Kidney (tissue), 14 donors: ENCODE measurements around the gene CHMP4B. TPM values are rescaled to one million over a fixed set of nuclear protein-coding genes. Genes with fewer than 3 reads are reported as not detected.

Source experiments
- DNase-seq, 5 donors: peaks; one replicate each; pipeline ENCODE4 v3.0.0-alpha.2; 2013 to 2020
- FAIRE-seq: peaks from 2 replicates; lab custom pipeline; 2012; peaks lifted over from hg19 to GRCh38; lab: Jason Lieb, UNC
- H3K27ac ChIP-seq, 2 donors: one replicate each; pipeline ENCODE4 v1.7.0; 2013; ENCODE audit warnings: low read depth in 2 of 2, low read length in 2 of 2, inconsistent platforms in 1 of 2
- H3K27me3 ChIP-seq: one replicate; pipeline ENCODE4 v1.7.1; 2013; ENCODE audit warnings: low read length, inconsistent platforms; ENCODE audit not compliant: control insufficient read depth, insufficient read depth
- H3K36me3 ChIP-seq, 3 donors: one replicate each; pipeline versions ENCODE4 v1.7.0 to v1.7.1; 2013; ENCODE audit warnings: low read length in 3 of 3, control low read depth in 1 of 3, inconsistent platforms in 1 of 3; ENCODE audit not compliant: insufficient read depth in 3 of 3, control insufficient read depth in 2 of 3
- H3K4me1 ChIP-seq, 3 donors: one replicate each; pipeline versions ENCODE4 v1.7.0 to v1.7.1; 2013; ENCODE audit warnings: low read length in 3 of 3, inconsistent platforms in 1 of 3, low read depth in 1 of 3; ENCODE audit not compliant: control insufficient read depth in 2 of 3, insufficient read depth in 2 of 3
- H3K4me3 ChIP-seq, 3 donors: one replicate each; pipeline versions ENCODE4 v1.7.0 to v1.8.1; 2013; ENCODE audit warnings: low read length in 3 of 3, control low read depth in 1 of 3, inconsistent platforms in 1 of 3
- H3K9ac ChIP-seq, 3 donors: one replicate each; pipeline versions ENCODE4 v1.7.0 to v1.7.1; 2013; ENCODE audit warnings: low read length in 3 of 3, control low read depth in 1 of 3, inconsistent platforms in 1 of 3
- H3K9me3 ChIP-seq, 3 donors: one replicate each; pipeline versions ENCODE4 v1.7.0 to v1.7.1; 2013; ENCODE audit warnings: low read length in 3 of 3, control low read depth in 1 of 3, inconsistent platforms in 1 of 3; ENCODE audit not compliant: control insufficient read depth in 2 of 3, insufficient read depth in 1 of 3
- CTCF ChIP-seq: IDR thresholded peaks from 3 replicates; pipeline ENCODE4 v1.5.1; 2012; ENCODE audit warnings: mild to moderate bottlenecking, moderate library complexity, borderline replicate concordance; ENCODE audit not compliant: insufficient read depth; ENCODE audit errors: extremely low read depth
- intact Hi-C: fragments of 100-400 bp; cut with DNase I; formaldehyde crosslinking; loops from one replicate; pipeline ENCODE4 v1.11.1; 2022
- polyA plus RNA-seq: library from polyadenylated mRNA; stranded (reverse); fragments of 350-450 nt; fragmentation: Illumina TruSeq; extraction: RNeasy Lipid Tissue Mini Kit (QIAGEN cat#74804); gene quantifications from one replicate; pipeline ENCODE4 v1.2.3, GENCODE V29; 2014; ENCODE audit warnings: low read depth, low replicate concordance; ENCODE audit not compliant: insufficient read depth
- total RNA-seq: library from RNA; stranded (reverse); fragmentation: NEBNext Ultra II Directional; extraction: Animal tissue kit (Norgen Biotek cat#: 25700); gene quantifications from one replicate; pipeline ENCODE4 v1.2.1, GENCODE V29; 2021
- donor health status: control.
- donor health status: control.
- donor health status: control.
- donor health status: control.
- donor health status: control.
- donor health status: DM: yes; HTN: yes; CAD: no.
- donor health status: Normal renal cell carcinoma (clear cell type).

CHMP4B gene
- total and polyA plus RNA-seq, 2 donors from 2014 or later = 104 to 137 TPM

GRCh38 chr20:33875055-33875454 lies 63.9 kb downstream of the CHMP4B start:
- H3K36me3 ChIP-seq = no peaks in the 10 kb centered on the region
- intact Hi-C loops = no loop called here
- no peaks in the 10 kb centered on the region for H3K4me1 ChIP-seq
- peaks cover 0 to 3% (median 0%) of the 10 kb centered on the region in 3 donors for H3K9me3 ChIP-seq
- no peak overlapping the region for H3K27ac ChIP-seq
- no peaks in the 10 kb centered on the region for H3K27me3 ChIP-seq
- FAIRE-seq = no peak
- peak in 1 of 5 donors; percentile 26 for DNase-seq
- no peak overlapping the region for H3K9ac ChIP-seq
- no peak for TF ChIP-seq CTCF
- H3K4me3 ChIP-seq = no peak overlapping the region

- FAIRE-seq = no peak
- intact Hi-C loops = no loop called here
- H3K4me1 ChIP-seq = no peaks in the 10 kb centered on the region
These were observed 64.4 kb downstream of the CHMP4B start for GRCh38 chr20:33875534-33876026.

GRCh38 chr20:33878583-33878982 lies 67.4 kb downstream of the CHMP4B start:
- no peak for TF ChIP-seq CTCF
- no peak for FAIRE-seq

More at GRCh38 chr20:33875534-33876026, 64.4 kb downstream of the CHMP4B start:
- no peak overlapping the region for H3K4me3 ChIP-seq
- no peak overlapping the region for H3K27ac ChIP-seq
- no peaks in the 10 kb centered on the region for H3K36me3 ChIP-seq
- H3K27me3 ChIP-seq = no peaks in the 10 kb centered on the region
- peaks cover 0 to 3% (median 0%) of the 10 kb centered on the region in 3 donors for H3K9me3 ChIP-seq
- no peak for TF ChIP-seq CTCF
- no peak overlapping the region for H3K9ac ChIP-seq
- DNase-seq = peak in 1 of 5 donors; percentile 29

GRCh38 chr20:33880396-33880795 lies 69.2 kb downstream of the CHMP4B start:
- H3K4me3 ChIP-seq = no peak overlapping the region
- no peak for TF ChIP-seq CTCF
- H3K4me1 ChIP-seq = no peaks in the 10 kb centered on the region
- no peaks in the 10 kb centered on the region for H3K27me3 ChIP-seq
- intact Hi-C loops = no loop called here
- no peak for FAIRE-seq
- DNase-seq = peak in 1 of 5 donors; percentile 2
- H3K27ac ChIP-seq = no peak overlapping the region
- no peaks in the 10 kb centered on the region for H3K36me3 ChIP-seq
- peaks cover 0 to 3% (median 0%) of the 10 kb centered on the region in 3 donors for H3K9me3 ChIP-seq
- H3K9ac ChIP-seq = no peak overlapping the region

More at GRCh38 chr20:33878583-33878982, 67.4 kb downstream of the CHMP4B start:
- Histone ChIP-seq H3K4me3 (no peak overlapping the region), H3K9ac (no peak overlapping the region), H3K27me3 (no peaks in the 10 kb centered on the region), H3K36me3 (no peaks in the 10 kb centered on the region), H3K4me1 (no peaks in the 10 kb centered on the region), H3K9me3 (peaks cover 0 to 3% (median 0%) of the 10 kb centered on the region in 3 donors), H3K27ac (no peak overlapping the region)
- intact Hi-C loops = no loop called here
- no peak for DNase-seq
